GM10266 (cell line): ENCODE results near the gene CDKN2B-AS1.

Experiments used
- DNase-seq: peaks from one replicate; pipeline ENCODE4 v3.0.0; 2012; ENCODE audit errors: extremely low spot score
- CTCF ChIP-seq: IDR thresholded peaks from 2 replicates; pipeline ENCODE4 v1.5.1; 2012; ENCODE audit warnings: mild to moderate bottlenecking, low read depth; ENCODE audit not compliant: control insufficient read depth, insufficient read depth; ENCODE audit errors: missing control alignments

CDKN2B-AS1 gene

GRCh38 chr9:22107202-22108045 is 112.8 kb downstream of the CDKN2B-AS1 start:
- no peak for DNase-seq
- no peak for TF ChIP-seq CTCF

- DNase-seq: no peak
These were observed 114.2 kb downstream of the CDKN2B-AS1 start for GRCh38 chr9:22108581-22109370.

GRCh38 chr9:22111176-22111953 is 116.8 kb downstream of the CDKN2B-AS1 start:
- no peak for DNase-seq

More at GRCh38 chr9:22108581-22109370, 114.2 kb downstream of the CDKN2B-AS1 start:
- no peak for TF ChIP-seq CTCF

GRCh38 chr9:22111954-22112247 is 117.3 kb downstream of the CDKN2B-AS1 start:
- TF ChIP-seq CTCF: no peak
- DNase-seq: no peak

More at GRCh38 chr9:22111176-22111953, 116.8 kb downstream of the CDKN2B-AS1 start:
- no peak for TF ChIP-seq CTCF

- no peak for TF ChIP-seq CTCF
These were observed 118.6 kb downstream of the CDKN2B-AS1 start for GRCh38 chr9:22112870-22113821.

GRCh38 chr9:22114956-22115355 is 120.4 kb downstream of the CDKN2B-AS1 start:
- no peak for TF ChIP-seq CTCF
- no peak for DNase-seq

More at GRCh38 chr9:22112870-22113821, 118.6 kb downstream of the CDKN2B-AS1 start:
- DNase-seq: no peak
